IPS-NIHi7 (cell line): Measurements from ENCODE around the gene IFI27.
"Not testable (repeated sequence)": the region's sequence is repeated elsewhere in the genome, so short reads cannot be mapped to it uniquely, and the experiment has no call there.

Experiments
- DNase-seq: peaks from one replicate; pipeline ENCODE4 v3.0.0; 2012; ENCODE audit warnings: mixed read lengths; ENCODE audit errors: extremely low spot score

IFI27 gene

DNA sequence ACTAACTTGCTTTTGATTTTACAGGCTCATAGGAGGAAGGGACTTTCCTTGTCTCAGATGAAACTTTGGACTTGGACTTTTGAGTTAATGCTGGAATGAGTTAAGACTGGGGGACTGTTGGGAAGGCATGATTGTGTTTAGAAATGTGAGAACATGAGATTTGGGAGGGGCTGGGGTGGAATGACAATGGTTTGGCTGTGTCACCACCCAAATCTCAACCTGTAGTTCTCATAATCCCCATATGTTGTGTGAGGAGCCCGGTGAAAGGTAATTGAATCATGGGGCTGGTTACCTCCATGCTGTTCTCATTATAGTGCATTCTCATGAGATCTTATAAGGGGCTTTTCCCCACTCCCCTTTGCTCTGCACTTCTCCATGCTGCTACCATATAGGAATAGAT, 45.6 kb downstream of the IFI27 start:
- DNase-seq: not testable (repeated sequence)

DNA sequence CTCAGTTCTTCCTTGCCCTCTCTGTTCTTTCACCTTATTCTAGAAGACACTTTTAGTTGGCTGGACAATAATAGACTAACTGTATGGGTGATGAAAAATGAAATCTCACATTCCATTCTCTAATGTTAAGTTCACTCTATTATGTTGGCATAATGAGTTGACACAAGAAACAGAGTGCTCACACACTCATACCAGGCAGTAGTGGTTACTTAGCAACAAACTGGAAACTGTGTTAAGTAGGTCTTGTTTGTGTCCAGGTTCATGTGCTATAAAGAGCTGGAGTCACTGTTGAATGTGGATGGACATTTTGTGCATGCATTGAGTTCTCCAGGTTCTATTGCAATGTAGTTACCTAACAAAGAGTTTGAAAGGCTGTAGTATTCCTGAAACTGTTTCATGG, 46.7 kb downstream of the IFI27 start:
- DNase-seq: no peak

DNA sequence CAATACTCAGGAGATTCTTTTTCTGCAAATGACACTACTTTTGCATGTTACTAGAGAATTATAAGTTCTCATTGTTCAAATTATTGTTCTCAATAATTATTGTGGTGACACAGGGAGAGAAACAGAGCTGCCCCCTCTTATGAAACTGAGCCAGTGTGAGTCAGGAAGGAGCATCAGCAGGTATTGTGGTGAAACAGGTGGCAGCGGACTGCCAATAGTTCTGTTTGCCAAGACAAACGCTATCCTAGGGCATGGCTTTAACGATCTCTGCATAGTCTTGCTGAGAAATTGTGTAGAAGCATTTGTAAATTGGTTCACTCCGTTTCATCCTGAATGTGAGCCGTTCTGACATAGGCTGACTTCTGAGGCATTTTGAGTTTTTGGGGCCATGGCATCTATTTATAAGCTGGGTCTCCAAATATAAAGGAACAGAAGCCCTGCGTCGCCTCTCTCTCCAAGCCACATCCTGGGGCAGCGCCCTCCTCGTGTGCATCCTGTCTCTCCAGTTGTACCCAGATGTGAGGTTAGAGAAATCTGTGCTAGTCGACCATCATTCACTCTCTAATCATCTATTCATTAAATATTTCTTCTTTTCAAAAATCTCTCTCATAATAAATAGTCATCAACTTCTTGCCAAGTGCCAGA, 47.8 kb downstream of the IFI27 start:
- DNase-seq: no peak

DNA sequence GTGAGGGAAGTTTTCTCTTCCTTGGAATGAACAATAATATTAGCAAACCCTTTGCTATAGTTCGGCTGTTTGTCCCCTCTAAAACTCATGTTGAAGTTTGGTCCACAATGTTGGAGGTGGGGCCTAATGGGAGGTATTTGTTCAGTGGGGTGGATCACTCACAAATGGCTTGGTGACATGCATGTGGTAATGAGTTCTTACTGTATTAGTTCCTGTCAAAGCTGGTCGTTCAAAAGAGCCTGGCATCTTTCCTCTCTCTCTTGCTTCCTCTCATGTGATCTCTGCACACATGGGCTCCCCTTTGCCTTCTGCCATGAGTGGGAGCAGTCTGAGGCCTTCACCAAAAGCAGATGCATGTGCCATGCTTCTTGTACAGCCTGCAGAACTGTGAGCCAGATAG, 50.5 kb downstream of the IFI27 start:
- no peak for DNase-seq

DNA sequence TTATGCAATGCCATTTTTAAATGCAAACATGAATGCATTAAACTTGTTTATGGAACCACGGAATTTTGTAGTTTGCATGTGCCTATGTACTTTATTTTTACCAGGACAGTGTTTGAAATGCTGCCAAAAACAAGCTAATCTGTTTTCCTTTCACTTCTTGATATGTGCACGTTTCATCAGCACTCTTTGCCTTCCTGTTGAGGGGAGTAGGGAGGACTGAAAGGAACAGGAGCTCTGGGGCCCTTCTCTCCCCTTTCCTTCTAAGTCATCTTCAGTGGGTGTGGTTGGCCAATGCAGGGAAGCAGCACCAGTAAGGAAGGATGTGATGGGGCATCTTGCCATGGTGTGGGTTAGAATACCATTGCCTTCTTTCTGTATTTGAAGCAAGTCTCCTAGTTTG, 51.4 kb downstream of the IFI27 start:
- DNase-seq: no peak

DNA sequence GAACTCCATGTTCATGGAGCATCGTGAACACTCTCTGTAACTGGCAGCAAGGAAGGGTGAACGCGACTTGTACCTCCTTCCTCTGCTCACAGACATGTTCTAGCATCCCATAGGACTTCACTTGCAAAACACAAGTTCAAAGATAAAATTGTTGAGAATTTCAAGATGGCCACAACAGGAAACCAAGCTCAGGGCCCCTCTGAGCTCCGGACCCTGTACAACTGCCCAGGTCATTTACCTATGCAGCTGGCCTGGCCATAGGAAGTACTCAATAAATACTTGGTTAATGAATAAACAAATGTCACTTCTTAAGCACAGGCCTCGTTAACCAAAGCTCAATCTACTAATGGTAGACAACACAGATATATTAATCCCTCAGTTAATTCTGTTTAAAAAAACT, 51.9 kb downstream of the IFI27 start:
- DNase-seq: no peak

DNA sequence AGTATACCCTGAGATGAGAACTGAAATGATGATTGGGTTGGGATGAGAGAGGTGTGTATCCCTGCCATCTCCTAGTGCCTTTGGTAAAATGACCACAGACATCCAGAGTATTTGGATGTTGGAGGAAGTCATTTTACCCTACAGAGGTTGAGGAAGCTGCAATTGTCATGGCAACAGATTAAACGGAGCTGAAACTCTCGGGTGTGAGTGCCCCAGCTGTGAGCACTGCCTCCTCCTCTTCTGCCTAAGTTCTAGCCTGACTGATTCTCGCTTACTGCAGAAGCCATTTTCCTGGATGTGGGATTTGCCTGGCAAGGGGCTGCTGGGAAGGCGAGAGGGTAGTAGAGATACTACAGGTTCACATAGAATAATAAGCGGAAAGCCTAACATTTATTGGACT, 53.3 kb downstream of the IFI27 start:
- DNase-seq: no peak

DNA sequence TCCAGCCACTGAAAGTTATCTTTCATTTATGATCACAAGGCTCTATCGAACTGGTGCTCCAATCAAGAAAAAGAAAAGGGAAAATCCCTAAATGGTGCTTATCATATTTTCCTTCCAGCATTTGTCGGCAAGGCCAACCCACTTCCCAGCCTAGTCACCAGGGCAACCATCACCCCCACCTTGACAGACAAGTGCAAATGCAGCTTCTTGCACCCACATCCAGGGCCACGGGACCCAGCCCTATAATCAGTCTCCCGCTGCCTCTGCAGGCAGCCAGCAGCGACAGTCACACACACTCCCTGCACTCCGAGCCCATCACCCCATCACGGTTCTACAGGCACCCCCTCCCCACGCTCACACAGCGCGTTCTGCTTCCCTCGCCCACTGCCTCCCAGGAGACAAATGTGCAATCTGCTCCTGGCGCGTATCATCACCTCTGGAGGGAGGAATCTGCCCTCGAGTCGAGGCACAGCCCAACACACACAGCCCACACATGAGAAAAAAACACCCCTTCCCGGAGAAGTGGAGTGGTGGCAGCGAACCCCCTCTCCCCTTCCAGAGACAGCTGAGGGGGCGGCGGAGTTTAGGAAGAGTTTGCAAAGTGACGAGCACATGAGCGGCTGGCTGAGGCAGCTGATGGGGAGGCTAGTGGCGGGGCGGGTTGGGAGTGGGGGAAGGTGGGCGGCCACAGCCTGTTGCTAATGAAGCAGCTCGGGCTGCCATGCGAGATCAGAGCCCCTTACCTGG, 54.3 kb downstream of the IFI27 start:
- peak; percentile 48 for DNase-seq

DNA sequence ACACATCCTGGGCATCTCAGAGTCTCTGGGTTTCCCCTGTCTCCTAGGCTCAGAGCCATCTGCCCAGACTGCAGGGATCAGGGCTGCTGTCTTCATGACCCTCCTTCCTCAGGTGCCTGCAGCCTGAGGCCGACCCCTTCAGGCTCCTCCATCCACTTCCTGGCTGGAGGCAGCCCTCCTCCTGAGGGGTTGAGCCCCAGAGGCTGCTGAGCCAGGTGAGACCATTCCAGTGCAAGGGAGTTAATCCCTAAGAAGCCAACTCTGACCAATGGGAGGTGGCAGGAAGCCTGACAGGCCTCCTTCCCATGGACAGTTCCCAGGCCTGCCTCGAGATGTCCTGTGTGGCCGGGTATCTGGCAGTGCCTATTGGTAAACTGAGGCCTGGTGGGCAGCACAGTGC, 55.2 kb downstream of the IFI27 start:
- no peak for DNase-seq
